T-helper 1 cell treated with Interleukin-12 subunit alpha and Interleukin-12 subunit beta and Interleukin-4 antibody, amounts not matched to agents 30 ng/mL and 1 ng/mL, for 36 hours (primary cell): Measurements from ENCODE around the gene CXorf49. TPM values are rescaled to one million over a fixed set of nuclear protein-coding genes. Genes with fewer than 3 reads are reported as not detected.
"Not testable (repeated sequence)": the region's sequence is repeated elsewhere in the genome, so short reads cannot be mapped to it uniquely, and the experiment has no call there.

ENCODE experiments used
- intact Hi-C: fragments of 100-400 bp; cut with micrococcal nuclease; formaldehyde crosslinking; loops from one replicate; pipeline ENCODE4 v1.15.1; 2024
- total RNA-seq: library from RNA; stranded (reverse); gene quantifications from 2 replicates; pipeline ENCODE4 v1.2.3, GENCODE V29; 2022

CXorf49 gene
- total RNA-seq, 1 donor from 2014 or later: not detected

DNA sequence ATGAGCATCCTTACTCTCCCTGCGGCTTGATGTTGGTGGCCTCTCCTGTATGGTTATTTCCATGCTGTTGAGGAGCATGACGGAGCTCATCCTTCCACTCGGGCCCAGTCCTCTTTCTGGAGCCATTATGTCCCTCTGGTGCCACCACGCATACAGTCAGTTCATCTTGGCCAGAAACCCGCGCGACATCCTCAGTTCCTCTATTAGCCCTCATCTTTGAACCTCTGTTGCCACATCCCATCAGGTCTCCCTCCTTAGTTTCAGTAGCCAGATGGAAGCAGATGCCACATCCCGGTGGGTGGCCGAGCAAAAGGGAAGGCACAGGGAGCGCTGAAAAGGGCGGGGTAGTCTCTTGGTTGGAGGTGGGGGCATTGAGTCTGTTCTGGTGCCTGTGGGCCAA lies 46.1 kb downstream of the CXorf49 start:
- intact Hi-C loops: no loop called here

DNA sequence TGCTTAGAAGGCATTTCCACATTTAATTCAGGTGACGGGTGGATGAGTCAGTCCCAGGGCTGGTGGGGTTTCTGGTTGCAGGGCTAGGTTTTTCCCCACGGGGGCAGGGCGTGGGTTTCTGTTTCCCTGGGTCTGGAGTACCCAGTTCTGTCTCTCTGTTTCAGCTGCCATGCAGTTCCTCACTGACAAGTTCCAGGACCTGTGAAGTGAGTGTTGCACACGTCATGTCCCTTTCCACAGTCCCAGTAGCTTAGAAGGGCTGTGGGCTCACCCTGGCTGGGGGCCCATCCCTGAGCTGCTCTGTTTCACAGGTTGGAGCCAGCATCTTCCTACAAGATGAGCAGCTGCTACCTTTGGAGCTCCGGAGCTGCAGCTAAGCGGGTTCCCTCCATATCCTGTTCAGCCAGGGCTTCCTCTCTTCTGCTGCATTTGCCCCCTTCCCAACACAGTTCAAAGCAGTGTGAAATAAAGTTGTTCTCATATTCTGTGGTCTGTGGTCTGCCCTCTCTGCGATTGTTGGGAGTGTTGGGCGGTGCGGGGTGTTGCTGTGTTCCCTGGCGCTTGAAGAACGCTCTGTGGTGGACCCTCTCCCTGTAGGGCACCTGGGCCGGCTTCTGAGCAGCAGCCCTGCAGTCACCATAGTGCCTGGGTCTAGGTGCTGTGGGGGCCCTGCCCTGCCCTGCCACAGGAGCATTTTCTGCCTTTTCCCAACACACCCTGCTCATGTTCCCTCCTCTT lies 46.9 kb downstream of the CXorf49 start:
- intact Hi-C loops: no loop called here

- intact Hi-C loops: not testable (repeated sequence)
Observed at GRCh38 chrX:71669947-71670346, 48.1 kb downstream of the CXorf49 start.

GRCh38 chrX:71669492-71669891 lies 48.6 kb downstream of the CXorf49 start:
- intact Hi-C loops: no loop called here

- intact Hi-C loops: no loop called here
Observed at GRCh38 chrX:71668248-71668595, 49.9 kb downstream of the CXorf49 start.

- intact Hi-C loops: no loop called here
Observed at GRCh38 chrX:71667328-71668247, 50.5 kb downstream of the CXorf49 start, which contains the start of gene LOC101059915. Gene LOC101059915, plus strand, starts transcription at chrX:71667546.

- intact Hi-C loops: no loop called here
Observed at GRCh38 chrX:71666240-71667223, 51.6 kb downstream of the CXorf49 start.

GRCh38 chrX:71665747-71666146 lies 52.3 kb downstream of the CXorf49 start:
- intact Hi-C loops: no loop called here

- intact Hi-C loops: no loop called here
Observed at GRCh38 chrX:71664889-71665491, 53.1 kb downstream of the CXorf49 start.

Other genes with a start within 250 kb of the CXorf49 start
- gene OGT, start 185.2 kb downstream of the CXorf49 start, total RNA-seq: 309 and 317 TPM in 2 replicates
- gene GCNA, start 139.8 kb downstream of the CXorf49 start, total RNA-seq: 5.7 and 6.0 TPM in 2 replicates
- gene CXCR3, start 99.8 kb downstream of the CXorf49 start, total RNA-seq: 163 and 166 TPM in 2 replicates
- gene CXorf49B, start 45.1 kb upstream of the CXorf49 start, total RNA-seq: not detected in 2 replicates
- gene NHSL2, start 192.6 kb upstream of the CXorf49 start, total RNA-seq: 1.0 and 1.2 TPM in 2 replicates